ENCODE data around the gene PIK3C2B. TPM values are rescaled to one million over a fixed set of nuclear protein-coding genes. Genes with fewer than 3 reads are reported as not detected.
A peak's percentile ranks its signal among the peaks of the same experiment; 100 is the strongest.

The PIK3C2B gene
- total RNA-seq, 1 donor from 2014 or later, result 129 TPM

DNA sequence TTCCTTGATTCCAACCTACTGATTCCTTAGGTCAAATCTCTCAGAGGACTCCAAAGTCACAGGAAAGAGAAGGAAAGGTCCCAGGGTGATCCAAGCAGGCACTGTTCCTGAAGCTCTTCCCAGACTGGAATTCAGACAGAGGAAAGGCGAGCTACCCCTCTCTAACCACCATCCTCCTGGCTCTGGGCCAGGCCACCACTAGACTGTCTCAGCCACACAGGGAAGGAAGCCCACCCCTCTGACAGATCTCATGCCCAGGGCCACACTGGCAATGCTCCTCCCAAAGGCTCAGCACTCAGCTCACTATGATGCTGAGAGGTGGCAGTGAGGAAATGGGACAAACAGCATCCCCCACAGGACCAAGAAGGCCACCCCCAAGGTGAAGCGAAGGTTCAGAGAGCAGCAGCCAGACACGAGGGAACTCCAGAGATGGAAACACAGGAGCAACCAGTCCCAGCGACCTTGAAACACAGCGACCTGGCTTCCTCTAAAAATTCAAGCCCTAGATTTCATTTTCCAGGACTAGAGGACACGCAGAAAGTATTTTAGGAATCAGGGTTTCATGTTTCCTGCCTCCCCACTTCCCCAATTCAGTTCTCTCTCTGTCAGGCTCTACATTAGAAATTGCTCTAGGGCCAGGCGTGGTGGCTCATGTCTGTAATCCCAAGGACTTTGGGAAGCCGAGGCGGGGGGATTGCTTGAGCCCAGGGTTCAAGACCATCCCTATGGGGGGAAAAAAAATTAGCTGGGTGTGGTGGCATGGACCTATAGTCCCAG is 18.8 kb downstream of the PIK3C2B start:
- H3K27me3 ChIP-seq, result no peaks in the 10 kb centered on the region
- H3K36me3 ChIP-seq, result no peaks in the 10 kb centered on the region
- DNase-seq (ENCODE audit: low spot score in 2 of 2), result no peak
- TF ChIP-seq, protein P1, sequence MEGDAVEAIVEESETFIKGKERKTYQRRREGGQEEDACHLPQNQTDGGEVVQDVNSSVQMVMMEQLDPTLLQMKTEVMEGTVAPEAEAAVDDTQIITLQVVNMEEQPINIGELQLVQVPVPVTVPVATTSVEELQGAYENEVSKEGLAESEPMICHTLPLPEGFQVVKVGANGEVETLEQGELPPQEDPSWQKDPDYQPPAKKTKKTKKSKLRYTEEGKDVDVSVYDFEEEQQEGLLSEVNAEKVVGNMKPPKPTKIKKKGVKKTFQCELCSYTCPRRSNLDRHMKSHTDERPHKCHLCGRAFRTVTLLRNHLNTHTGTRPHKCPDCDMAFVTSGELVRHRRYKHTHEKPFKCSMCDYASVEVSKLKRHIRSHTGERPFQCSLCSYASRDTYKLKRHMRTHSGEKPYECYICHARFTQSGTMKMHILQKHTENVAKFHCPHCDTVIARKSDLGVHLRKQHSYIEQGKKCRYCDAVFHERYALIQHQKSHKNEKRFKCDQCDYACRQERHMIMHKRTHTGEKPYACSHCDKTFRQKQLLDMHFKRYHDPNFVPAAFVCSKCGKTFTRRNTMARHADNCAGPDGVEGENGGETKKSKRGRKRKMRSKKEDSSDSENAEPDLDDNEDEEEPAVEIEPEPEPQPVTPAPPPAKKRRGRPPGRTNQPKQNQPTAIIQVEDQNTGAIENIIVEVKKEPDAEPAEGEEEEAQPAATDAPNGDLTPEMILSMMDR (IDR thresholded peaks at IDR 0.05), result no peak
- peaks cover 24 to 49% of the 10 kb centered on the region in 2 donors for H3K4me1 ChIP-seq
- H3K27ac ChIP-seq, result no peak overlapping the region
- H3K4me3 ChIP-seq, result no peak overlapping the region
- intact Hi-C loops (cut with DNase I), result no loop called here
- no peaks in the 10 kb centered on the region for H3K9me3 ChIP-seq

DNA sequence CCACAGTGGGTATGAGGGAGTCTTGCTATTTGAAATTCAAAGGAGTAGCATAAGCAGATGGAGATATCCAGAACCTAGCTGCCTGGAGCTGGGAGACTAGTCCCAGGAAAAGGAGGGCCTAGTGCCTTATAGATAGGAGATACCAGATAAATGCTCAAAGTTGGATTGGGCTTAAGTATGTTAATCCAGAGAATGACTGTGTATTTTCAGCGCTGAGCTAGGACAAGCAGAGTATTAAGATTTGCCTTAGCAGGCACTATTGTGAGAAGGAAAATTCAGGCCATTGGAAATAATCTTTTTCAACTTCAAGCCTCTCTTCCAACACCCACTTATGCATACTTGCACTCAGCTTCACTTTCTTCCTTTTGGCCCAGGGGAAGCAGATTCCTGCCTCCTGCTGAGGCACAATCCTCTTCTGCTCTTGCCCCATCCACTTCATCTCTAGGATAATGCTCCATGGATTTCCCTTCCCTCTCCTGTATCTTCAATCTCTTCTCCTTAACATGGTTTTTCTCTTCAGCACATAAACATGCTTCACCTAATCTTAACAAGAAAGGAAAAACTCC is 21.1 kb downstream of the PIK3C2B start:
- no peak overlapping the region for H3K4me3 ChIP-seq
- H3K4me1 ChIP-seq, result peaks cover 15 to 44% of the 10 kb centered on the region in 2 donors
- intact Hi-C loops (cut with DNase I), result no loop called here
- no peaks in the 10 kb centered on the region for H3K27me3 ChIP-seq
- no peaks in the 10 kb centered on the region for H3K9me3 ChIP-seq
- TF ChIP-seq, protein P1 (IDR thresholded peaks at IDR 0.05), result no peak
- H3K27ac ChIP-seq, result peak overlapping the region in 1 of 2 donors; percentile 38
- H3K36me3 ChIP-seq, result peaks cover 0 to 5% of the 10 kb centered on the region in 2 donors
- DNase-seq (ENCODE audit: low spot score in 2 of 2), result no peak

DNA sequence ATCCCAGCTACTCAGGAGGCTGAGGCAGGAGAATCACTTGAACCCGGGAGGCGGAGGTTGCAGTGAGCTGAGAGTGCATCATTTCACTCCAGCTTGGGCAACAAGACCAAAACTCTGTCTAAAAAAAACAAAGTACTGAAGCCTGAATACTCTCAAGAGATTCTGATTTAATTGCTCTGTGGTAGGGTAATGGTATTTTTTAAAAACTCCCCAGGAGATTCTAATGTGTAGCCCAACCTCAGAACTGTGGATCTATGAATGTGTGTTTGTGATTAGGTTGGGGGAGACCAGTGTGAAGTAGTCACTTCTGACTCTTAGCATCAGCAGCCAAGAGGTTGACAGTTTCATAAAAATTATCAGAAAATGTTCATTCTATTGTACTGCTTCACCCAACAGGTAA is 21.9 kb downstream of the PIK3C2B start:
- no peak for DNase-seq (ENCODE audit: low spot score in 2 of 2)
- Histone ChIP-seq H3K27ac (peak overlapping the region in 1 of 2 donors; percentile 38), H3K4me3 (no peak overlapping the region), H3K27me3 (no peaks in the 10 kb centered on the region), H3K9me3 (no peaks in the 10 kb centered on the region), H3K4me1 (peaks cover 17 to 44% of the 10 kb centered on the region in 2 donors), H3K36me3 (peaks cover 0 to 5% of the 10 kb centered on the region in 2 donors)
- TF ChIP-seq, protein P1 (IDR thresholded peaks at IDR 0.05), result no peak
- intact Hi-C loops (cut with DNase I), result no loop called here

DNA sequence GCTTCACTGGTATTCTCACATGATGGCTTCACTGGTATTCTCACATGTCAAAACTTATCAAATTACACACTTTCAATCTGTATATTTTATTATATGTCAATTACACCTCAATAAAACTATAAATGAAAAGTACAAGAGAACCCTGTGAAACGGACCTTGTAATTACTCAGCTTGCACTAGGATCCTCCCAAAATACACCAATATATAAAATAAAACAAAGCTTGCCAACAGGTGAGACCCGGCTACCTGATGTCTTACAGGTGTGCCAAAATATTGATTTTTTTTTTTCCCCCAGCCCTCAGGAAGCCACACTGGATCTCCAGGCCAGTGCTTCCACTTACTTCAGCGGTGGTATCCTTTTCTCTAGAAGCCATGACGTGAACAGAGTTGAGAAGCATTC is 22.9 kb downstream of the PIK3C2B start:
- Histone ChIP-seq H3K9me3 (no peaks in the 10 kb centered on the region), H3K4me1 (peaks cover 21 to 45% of the 10 kb centered on the region in 2 donors), H3K27ac (no peak overlapping the region), H3K36me3 (peaks cover 0 to 5% of the 10 kb centered on the region in 2 donors), H3K27me3 (no peaks in the 10 kb centered on the region), H3K4me3 (no peak overlapping the region)
- intact Hi-C loops (cut with DNase I), result no loop called here
- DNase-seq (ENCODE audit: low spot score in 2 of 2), result no peak
- TF ChIP-seq, protein P1 (IDR thresholded peaks at IDR 0.05), result no peak

DNA sequence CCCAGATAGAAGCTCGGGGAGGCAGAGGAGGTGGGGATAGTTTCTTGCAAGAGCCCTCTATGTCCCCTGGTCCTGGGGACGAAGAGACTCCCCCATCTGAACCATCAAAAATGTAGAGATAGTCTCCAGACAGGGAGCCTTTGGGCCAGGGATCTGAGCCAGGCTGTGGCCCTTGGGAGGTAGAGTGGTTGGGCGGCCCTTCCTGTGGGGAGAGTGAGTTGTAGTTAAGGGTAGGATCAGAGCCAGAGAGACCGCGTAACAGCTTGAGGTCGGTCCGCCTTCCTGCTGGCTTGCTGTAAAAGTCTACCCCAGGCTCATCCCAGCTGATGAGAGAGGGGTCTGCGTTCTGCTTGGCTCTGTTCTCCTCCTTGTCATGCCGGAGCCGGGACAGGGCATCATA is 25.3 kb downstream of the PIK3C2B start:
- peaks cover 0 to 5% of the 10 kb centered on the region in 2 donors for H3K36me3 ChIP-seq
- no peaks in the 10 kb centered on the region for H3K27me3 ChIP-seq
- H3K4me3 ChIP-seq, result no peak overlapping the region
- H3K4me1 ChIP-seq, result peaks cover 32 to 59% of the 10 kb centered on the region in 2 donors
- TF ChIP-seq, protein P1 (IDR thresholded peaks at IDR 0.05), result no peak
- H3K9me3 ChIP-seq, result no peaks in the 10 kb centered on the region
- no peak for DNase-seq (ENCODE audit: low spot score in 2 of 2)
- intact Hi-C loops (cut with DNase I), result no loop called here
- peak overlapping the region; percentile 95 to 97 for H3K27ac ChIP-seq
